Subcutaneous abdominal adipose tissue (tissue), 5 donors: Measurements from ENCODE around the gene MRPL49.

Experiments used
- H3K27ac ChIP-seq: one replicate; pipeline ENCODE4 v1.7.0; 2013; ENCODE audit warnings: low read depth, mild to moderate bottlenecking, inconsistent platforms, low read length, moderate library complexity
- H3K27me3 ChIP-seq, 5 donors: one replicate each; pipeline ENCODE4 v1.7.0; 2013; ENCODE audit warnings: low read length in 5 of 5, inconsistent platforms in 1 of 5; ENCODE audit not compliant: control insufficient read depth in 5 of 5, insufficient read depth in 4 of 5
- H3K36me3 ChIP-seq, 5 donors: one replicate each; pipeline ENCODE4 v1.7.0; 2013; ENCODE audit warnings: low read length in 5 of 5; ENCODE audit not compliant: control insufficient read depth in 5 of 5, insufficient read depth in 5 of 5
- H3K4me1 ChIP-seq, 5 donors: one replicate each; pipeline ENCODE4 v1.7.0; 2013; ENCODE audit warnings: low read length in 5 of 5, mild to moderate bottlenecking in 3 of 5, moderate library complexity in 1 of 5; ENCODE audit not compliant: control insufficient read depth in 5 of 5, insufficient read depth in 5 of 5
- H3K4me3 ChIP-seq, 5 donors: one replicate each; pipeline ENCODE4 v1.7.0; 2013; ENCODE audit warnings: low read length in 5 of 5, low read depth in 1 of 5
- H3K9ac ChIP-seq, 5 donors: one replicate each; pipeline ENCODE4 v1.7.0; 2013; ENCODE audit warnings: low read length in 5 of 5, mild to moderate bottlenecking in 4 of 5, moderate library complexity in 3 of 5
- H3K9me3 ChIP-seq, 5 donors: one replicate each; pipeline ENCODE4 v1.7.0; 2013; ENCODE audit warnings: low read length in 5 of 5; ENCODE audit not compliant: control insufficient read depth in 5 of 5
- donor health status: healthy.
- donor health status: healthy.
- donor health status: healthy.
- donor health status: healthy.
- donor health status: healthy.

The MRPL49 gene

DNA sequence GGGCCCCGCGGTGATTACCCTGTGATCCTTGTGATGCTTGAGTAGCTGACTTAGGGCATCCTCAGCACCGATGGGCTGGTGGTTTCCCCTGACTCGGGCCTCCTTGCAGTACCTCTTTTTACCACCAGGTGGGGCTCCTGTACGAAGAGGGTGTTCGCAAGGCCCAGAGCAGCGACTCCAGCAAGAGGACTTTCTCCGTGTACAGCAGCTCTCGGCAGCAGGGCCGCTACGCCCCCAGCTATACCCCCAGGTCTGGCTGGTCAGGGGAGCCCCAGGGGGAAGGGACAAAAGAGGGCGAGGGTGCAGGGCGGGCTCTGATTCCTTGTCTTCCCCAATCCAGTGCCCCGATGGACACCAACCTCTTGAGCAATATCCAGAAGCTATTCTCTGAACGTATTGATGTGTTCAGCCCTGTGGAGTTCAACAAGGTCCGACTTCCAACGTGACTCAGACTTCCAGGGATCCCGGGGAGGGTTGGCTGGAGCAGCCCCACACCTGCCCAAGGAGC lies 11.7 kb upstream of the MRPL49 start:
- H3K4me1 ChIP-seq, result peaks cover 1 to 50% (median 30%) of the 10 kb centered on the region in 5 donors
- no peaks in the 10 kb centered on the region for H3K9me3 ChIP-seq
- H3K27me3 ChIP-seq, result no peaks in the 10 kb centered on the region
- H3K27ac ChIP-seq, result no peak overlapping the region
- H3K36me3 ChIP-seq, result peaks cover 0 to 44% (median 36%) of the 10 kb centered on the region in 5 donors
- H3K4me3 ChIP-seq, result peak overlapping the region in 1 of 5 donors; percentile 27
- H3K9ac ChIP-seq, result peak overlapping the region in 3 of 5 donors; percentile 0 to 44 (median 10)

- Histone ChIP-seq H3K27me3 (no peaks in the 10 kb centered on the region), H3K4me1 (peaks cover 1 to 55% (median 36%) of the 10 kb centered on the region in 5 donors), H3K36me3 (peaks cover 0 to 48% (median 42%) of the 10 kb centered on the region in 5 donors), H3K9ac (peak overlapping the region in 2 of 5 donors; percentile 0 to 44), H3K9me3 (no peaks in the 10 kb centered on the region), H3K27ac (no peak overlapping the region), H3K4me3 (peak overlapping the region in 2 of 5 donors; percentile 35 to 71)
These were observed 10.9 kb upstream of the MRPL49 start for GRCh38 chr11:65111159-65111743.

GRCh38 chr11:65111744-65112545 lies 10.2 kb upstream of the MRPL49 start, which contains the start of gene TM7SF2:
Gene TM7SF2, plus strand, starts transcription at chr11:65111872. Its CDS starts 144 bp downstream, at chr11:65112016.
- Histone ChIP-seq H3K9ac (peak within 1 kb of the TSS in 4 of 5 donors; percentile 70 to 81 (median 72)), H3K36me3 (peaks cover 0 to 46% (median 42%) of the 10 kb centered on the region in 5 donors), H3K27ac (no peak within 1 kb of the TSS), H3K4me1 (peaks cover 1 to 62% (median 43%) of the 10 kb centered on the region in 5 donors), H3K9me3 (no peaks in the 10 kb centered on the region), H3K4me3 (peak within 1 kb of the TSS; percentile 58 to 74 (median 71)), H3K27me3 (no peaks in the 10 kb centered on the region)

DNA sequence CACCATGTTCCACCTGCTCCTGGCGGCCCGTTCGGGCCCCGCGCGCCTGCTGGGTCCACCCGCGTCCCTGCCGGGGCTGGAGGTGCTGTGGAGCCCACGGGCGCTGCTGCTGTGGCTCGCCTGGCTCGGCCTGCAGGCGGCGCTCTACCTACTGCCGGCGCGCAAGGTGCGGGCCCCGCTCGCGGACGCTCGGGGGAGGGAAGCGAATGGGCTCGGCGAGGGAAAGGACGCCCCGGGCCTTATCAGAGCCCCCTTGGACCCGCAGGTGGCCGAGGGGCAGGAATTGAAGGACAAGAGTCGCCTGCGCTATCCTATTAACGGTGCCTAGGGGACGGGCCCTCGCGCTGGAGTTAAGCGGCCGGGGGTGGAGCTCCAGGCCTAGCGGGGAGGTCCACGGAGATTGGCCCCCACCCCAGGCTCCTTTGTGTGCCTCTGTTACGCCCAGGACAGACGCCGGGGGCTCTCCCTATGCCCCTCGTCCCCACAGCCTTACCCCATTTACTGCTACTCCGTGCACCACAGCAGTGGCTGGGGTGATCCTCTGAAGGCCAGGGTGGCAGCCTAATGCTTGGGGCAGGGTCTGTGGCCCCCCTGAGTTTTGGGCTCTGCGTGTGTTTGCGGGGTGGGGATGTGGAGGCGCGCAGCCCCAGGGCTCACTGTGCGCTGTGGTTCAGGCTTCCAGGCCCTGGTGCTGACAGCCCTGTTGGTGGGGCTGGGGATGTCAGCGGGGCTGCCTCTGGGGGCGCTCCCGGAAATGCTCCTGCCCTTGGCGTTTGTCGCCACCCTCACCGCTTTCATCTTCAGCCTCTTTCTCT lies 9.4 kb upstream of the MRPL49 start:
- Histone ChIP-seq H3K4me3 (peak overlapping the region; percentile 33 to 74 (median 63)), H3K36me3 (peaks cover 0 to 43% (median 38%) of the 10 kb centered on the region in 5 donors), H3K27me3 (no peaks in the 10 kb centered on the region), H3K4me1 (peaks cover 2 to 67% (median 47%) of the 10 kb centered on the region in 5 donors), H3K9me3 (no peaks in the 10 kb centered on the region), H3K27ac (no peak overlapping the region), H3K9ac (peak overlapping the region in 4 of 5 donors; percentile 70 to 81 (median 72))

- Histone ChIP-seq H3K4me3 (peak overlapping the region in 3 of 5 donors; percentile 58 to 74 (median 71)), H3K4me1 (peaks cover 4 to 67% (median 49%) of the 10 kb centered on the region in 5 donors), H3K9me3 (no peaks in the 10 kb centered on the region), H3K36me3 (peaks cover 0 to 37% (median 32%) of the 10 kb centered on the region in 5 donors), H3K27me3 (no peaks in the 10 kb centered on the region), H3K9ac (peak overlapping the region in 2 of 5 donors; percentile 74 to 81), H3K27ac (no peak overlapping the region)
These were observed 8.8 kb upstream of the MRPL49 start for GRCh38 chr11:65113361-65113756.

- Histone ChIP-seq H3K27ac (no peak overlapping the region), H3K4me3 (no peak overlapping the region), H3K4me1 (peaks cover 4 to 67% (median 49%) of the 10 kb centered on the region in 5 donors), H3K9ac (no peak overlapping the region), H3K27me3 (no peaks in the 10 kb centered on the region), H3K9me3 (no peaks in the 10 kb centered on the region), H3K36me3 (peaks cover 0 to 34% (median 28%) of the 10 kb centered on the region in 5 donors)
These were observed 8.3 kb upstream of the MRPL49 start for GRCh38 chr11:65113839-65114238.

GRCh38 chr11:65114538-65115171 lies 7.5 kb upstream of the MRPL49 start:
- Histone ChIP-seq H3K4me1 (peaks cover 4 to 67% (median 49%) of the 10 kb centered on the region in 5 donors), H3K27ac (no peak overlapping the region)

DNA sequence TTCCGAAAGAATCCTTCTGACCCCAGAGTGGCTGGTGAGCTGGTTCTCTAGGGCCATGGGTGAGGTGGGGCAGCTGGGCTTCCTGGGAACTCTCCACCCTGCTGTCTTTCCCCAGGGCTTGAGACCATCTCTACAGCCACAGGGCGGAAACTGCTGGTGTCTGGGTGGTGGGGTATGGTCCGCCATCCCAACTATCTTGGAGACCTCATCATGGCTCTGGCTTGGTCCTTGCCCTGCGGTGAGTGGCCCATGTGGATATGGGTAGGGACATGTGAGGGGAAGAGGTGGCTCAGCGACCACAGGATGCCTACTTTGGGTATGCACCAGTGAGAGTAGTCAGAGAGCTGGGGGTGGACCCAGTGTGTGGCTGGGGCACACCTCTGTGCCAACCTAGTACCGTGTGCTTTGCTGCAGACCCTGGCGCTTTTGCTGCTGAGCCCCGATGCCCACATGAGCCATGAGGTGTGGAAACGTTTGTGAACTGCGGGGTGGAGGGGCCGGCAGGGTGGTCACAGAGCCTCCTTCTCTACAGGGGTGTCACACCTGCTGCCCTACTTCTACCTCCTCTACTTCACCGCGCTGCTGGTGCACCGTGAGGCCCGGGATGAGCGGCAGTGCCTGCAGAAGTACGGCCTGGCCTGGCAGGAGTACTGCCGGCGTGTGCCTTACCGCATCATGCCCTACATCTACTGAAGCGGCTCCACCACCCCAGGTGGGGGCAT lies 6.6 kb upstream of the MRPL49 start:
- peaks cover 4 to 62% (median 49%) of the 10 kb centered on the region in 5 donors for H3K4me1 ChIP-seq
- no peak overlapping the region for H3K4me3 ChIP-seq
- H3K36me3 ChIP-seq, result peaks cover 0 to 39% (median 26%) of the 10 kb centered on the region in 5 donors
- no peaks in the 10 kb centered on the region for H3K9me3 ChIP-seq
- no peak overlapping the region for H3K9ac ChIP-seq
- no peaks in the 10 kb centered on the region for H3K27me3 ChIP-seq
- H3K27ac ChIP-seq, result no peak overlapping the region

More at GRCh38 chr11:65114538-65115171, 7.5 kb upstream of the MRPL49 start:
- Histone ChIP-seq H3K9ac (no peak overlapping the region), H3K9me3 (no peaks in the 10 kb centered on the region), H3K27me3 (no peaks in the 10 kb centered on the region), H3K36me3 (peaks cover 0 to 34% (median 21%) of the 10 kb centered on the region in 5 donors), H3K4me3 (no peak overlapping the region)
